Retinal pigment epithelial cell (primary cell): ENCODE measurements around the gene UBE2Q1.

Experiments
- DNase-seq: peaks from one replicate; pipeline ENCODE4 v3.0.0-alpha.2; 2010; ENCODE audit warnings: low read depth
- H3K4me3 ChIP-seq: 2 replicates; pipeline ENCODE4 v1.5.1; 2011; ENCODE audit warnings: mild to moderate bottlenecking, low read length, control low read depth, moderate library complexity
- CTCF ChIP-seq: conservative IDR thresholded peaks from 2 replicates; pipeline ENCODE4 v1.5.1; 2011; ENCODE audit warnings: low read depth, low read length, control low read depth, inconsistent platforms

UBE2Q1 gene

GRCh38 chr1:154527192-154527591 lies 31.3 kb downstream of the UBE2Q1 start:
- no peak for DNase-seq

GRCh38 chr1:154524881-154525280 lies 33.6 kb downstream of the UBE2Q1 start:
- H3K4me3 ChIP-seq, result no peak overlapping the region
- no peak for DNase-seq
- no peak for TF ChIP-seq CTCF

More at GRCh38 chr1:154527192-154527591, 31.3 kb downstream of the UBE2Q1 start:
- TF ChIP-seq CTCF, result no peak
- no peak overlapping the region for H3K4me3 ChIP-seq

- no peak for DNase-seq
- H3K4me3 ChIP-seq, result no peak overlapping the region
- TF ChIP-seq CTCF, result no peak
Observed at GRCh38 chr1:154521695-154522094, 36.8 kb downstream of the UBE2Q1 start.

- no peak for TF ChIP-seq CTCF
- no peak for DNase-seq
- H3K4me3 ChIP-seq, result no peak overlapping the region
Observed at GRCh38 chr1:154520333-154520732, 38.1 kb downstream of the UBE2Q1 start.

- no peak for DNase-seq
- no peak overlapping the region for H3K4me3 ChIP-seq
- no peak for TF ChIP-seq CTCF
Observed at GRCh38 chr1:154519591-154519991, 38.9 kb downstream of the UBE2Q1 start.

- no peak for TF ChIP-seq CTCF
- no peak for DNase-seq
- no peak overlapping the region for H3K4me3 ChIP-seq
Observed at GRCh38 chr1:154517661-154518060, 40.8 kb downstream of the UBE2Q1 start.

GRCh38 chr1:154514066-154514553 lies 44.4 kb downstream of the UBE2Q1 start:
- no peak for TF ChIP-seq CTCF
- DNase-seq, result no peak
- no peak overlapping the region for H3K4me3 ChIP-seq
